ENCODE results near the gene SLC6A2.

The SLC6A2 gene

DNA sequence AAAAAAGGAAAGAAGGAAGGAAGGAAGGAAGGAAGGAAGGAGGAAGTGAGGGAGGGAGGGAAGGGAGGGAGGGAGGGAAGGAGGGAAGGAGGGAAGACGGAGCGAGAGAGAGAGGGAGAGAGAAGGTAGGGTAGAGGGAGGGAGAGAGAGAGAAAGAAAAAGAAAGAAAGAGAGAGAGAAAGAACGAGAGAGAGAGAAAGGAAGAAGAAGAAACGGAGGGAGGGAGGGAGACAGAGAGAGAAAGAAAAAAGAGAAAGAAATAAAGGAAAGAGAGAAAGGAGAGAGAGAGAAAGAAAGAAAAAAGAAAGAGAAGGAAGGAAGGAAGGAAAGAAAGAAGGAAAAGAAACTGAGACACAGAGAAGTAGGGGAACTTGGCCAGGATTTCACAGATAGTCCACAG, 8.4 kb upstream of the SLC6A2 start:
- DNase-seq (ENCODE audit: low read depth in 2 of 2): no peak

DNA sequence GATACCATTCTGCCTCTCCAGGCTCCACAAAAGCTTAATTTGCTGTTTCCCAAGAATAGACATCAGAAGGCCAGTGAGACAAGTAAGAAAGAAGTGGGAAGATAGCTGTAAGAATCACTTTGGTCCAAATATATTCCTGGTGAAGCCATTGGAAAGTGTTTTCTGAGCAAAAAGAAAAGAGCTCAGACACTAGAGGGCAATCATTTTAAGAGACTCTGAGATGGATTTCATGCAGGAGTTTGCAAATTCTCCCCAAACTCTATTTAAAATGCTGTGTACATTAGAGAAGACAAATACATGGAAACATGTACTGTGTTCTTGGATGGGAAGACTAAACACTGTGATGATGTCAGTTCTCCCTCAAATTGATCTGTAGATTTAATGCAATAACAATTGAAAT, 8.0 kb upstream of the SLC6A2 start:
- DNase-seq (ENCODE audit: low read depth in 2 of 2): no peak

GRCh38 chr16:55651841-55652824, 3.7 kb upstream of the SLC6A2 start:
- DNase-seq (ENCODE audit: low read depth in 2 of 2): no peak

- DNase-seq (ENCODE audit: low read depth in 2 of 2): no peak
Observed at GRCh38 chr16:55653106-55653505, 2.7 kb upstream of the SLC6A2 start.

- no peak for DNase-seq (ENCODE audit: low read depth in 2 of 2)
Observed at GRCh38 chr16:55655381-55655896, 349 bp upstream of the SLC6A2 start.

GRCh38 chr16:55656691-55657092, 904 bp downstream of the SLC6A2 start:
- no peak for DNase-seq (ENCODE audit: low read depth in 2 of 2)

- no peak for DNase-seq (ENCODE audit: low read depth in 2 of 2)
Observed at GRCh38 chr16:55657616-55658015, 1.8 kb downstream of the SLC6A2 start.

DNA sequence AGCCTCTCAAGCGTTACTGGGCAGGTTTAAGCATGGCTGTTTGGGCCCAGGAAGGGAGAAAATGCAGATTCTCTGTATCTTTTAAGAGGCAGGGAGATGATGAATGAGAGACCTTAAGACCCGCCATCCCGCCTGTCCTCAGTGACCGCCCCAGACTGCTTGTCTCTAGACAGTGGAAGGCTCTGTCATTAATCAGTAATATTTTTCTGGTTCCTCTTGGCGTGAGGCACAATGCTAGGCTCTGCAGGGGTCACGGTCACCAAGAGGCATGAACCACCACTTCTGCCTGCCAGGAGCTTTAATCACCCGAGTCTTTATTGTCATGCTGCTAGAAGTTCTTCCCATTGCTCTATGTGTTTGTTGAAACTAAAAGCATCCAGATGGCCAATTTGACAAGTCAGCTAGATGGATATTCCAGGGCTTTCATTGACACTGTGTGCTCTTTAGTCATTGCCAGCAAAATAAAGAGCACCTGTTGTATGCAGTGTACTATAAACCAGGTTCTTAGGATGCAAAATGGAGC, 3.2 kb downstream of the SLC6A2 start:
- no peak for DNase-seq (ENCODE audit: low read depth in 2 of 2)

DNA sequence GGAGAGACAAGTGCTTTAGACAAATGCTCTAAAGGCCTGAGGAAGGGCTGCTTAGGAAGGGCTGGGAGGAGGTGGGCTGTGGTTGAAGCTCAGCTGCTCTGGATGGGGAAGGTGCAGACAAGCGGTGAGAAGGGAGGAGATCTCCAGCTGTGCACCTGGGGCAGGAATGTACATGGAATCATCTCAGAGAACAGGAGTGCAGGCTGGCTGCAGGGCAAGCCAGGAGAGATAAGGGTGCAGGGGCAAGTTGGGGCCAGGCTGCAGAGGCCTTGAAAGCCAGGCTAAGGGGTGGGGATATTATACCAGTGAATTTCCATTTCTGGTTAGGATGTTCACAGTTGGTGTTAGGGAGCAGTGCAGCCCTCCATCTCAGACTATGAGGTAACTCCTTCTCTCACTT, 4.2 kb downstream of the SLC6A2 start:
- no peak for DNase-seq (ENCODE audit: low read depth in 2 of 2)

- DNase-seq (ENCODE audit: low read depth in 2 of 2): no peak
Observed at GRCh38 chr16:55660828-55661227, 5.0 kb downstream of the SLC6A2 start.

- DNase-seq (ENCODE audit: low read depth in 2 of 2): no peak
Observed at GRCh38 chr16:55661941-55662643, 6.3 kb downstream of the SLC6A2 start.

- DNase-seq (ENCODE audit: low read depth in 2 of 2): no peak
Observed at GRCh38 chr16:55662644-55663031, 6.8 kb downstream of the SLC6A2 start.

DNA sequence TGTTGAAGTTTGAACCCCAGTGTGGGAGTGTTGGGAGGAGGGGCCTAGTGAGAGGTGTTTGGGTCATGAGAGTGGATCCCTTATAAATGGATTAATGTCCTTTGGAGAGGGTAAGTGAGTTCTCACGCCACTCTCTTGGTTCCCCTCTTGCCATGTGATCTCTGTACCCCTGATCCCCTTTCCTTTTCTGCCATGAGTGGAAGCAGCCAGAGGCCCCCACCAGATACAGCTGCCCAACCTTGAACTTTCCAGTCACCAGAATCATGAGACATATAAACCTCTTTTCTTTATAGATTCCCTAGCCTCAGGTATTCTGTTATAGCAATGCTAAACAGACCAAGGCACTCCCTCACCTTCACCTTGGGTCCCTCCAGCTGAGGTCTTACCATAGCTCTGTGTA, 7.4 kb downstream of the SLC6A2 start:
- DNase-seq (ENCODE audit: low read depth in 2 of 2): no peak

DNA sequence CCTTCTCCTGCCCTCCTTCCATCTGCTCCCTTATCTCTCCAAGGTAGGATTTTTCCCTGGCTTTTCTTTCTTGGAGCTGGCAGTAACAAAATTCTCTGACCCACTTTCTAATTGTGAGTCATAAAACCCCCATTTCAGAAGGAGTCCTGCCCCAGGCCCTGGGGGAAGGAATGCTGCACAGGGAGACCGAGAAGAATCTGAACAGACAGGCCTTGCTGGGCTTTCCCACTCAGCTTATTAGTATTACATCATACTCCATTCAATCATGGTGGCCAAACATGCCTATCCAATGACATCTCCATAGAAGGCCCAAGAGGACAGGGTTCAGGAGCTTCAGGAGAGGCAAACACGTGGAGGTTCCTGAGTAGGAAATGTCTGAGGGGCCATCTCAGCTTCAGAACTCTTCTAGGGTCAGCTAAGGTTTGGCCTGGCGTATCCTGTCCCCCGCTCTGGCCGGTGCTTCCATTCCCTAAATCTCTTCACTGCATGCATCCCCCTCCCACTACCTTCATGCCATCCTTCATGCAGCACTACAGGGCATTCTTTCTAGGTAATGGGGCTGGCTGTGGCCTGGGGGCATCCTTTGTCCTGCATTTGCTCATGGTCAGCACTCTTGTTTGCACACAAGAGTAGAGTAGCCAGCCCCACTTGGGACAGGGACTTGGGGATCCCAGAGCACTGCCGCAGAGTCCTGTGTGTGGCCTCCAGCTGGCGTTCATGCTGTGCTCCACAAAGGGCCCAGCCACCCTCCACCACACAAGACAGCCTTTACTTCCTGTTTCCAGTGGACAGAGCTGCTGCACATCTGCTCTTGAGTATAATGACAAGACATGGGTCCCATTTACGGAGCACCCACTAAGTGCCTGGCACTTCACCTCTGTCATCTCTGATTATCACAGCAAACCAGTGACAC, 8.2 kb downstream of the SLC6A2 start:
- no peak for DNase-seq (ENCODE audit: low read depth in 2 of 2)

DNA sequence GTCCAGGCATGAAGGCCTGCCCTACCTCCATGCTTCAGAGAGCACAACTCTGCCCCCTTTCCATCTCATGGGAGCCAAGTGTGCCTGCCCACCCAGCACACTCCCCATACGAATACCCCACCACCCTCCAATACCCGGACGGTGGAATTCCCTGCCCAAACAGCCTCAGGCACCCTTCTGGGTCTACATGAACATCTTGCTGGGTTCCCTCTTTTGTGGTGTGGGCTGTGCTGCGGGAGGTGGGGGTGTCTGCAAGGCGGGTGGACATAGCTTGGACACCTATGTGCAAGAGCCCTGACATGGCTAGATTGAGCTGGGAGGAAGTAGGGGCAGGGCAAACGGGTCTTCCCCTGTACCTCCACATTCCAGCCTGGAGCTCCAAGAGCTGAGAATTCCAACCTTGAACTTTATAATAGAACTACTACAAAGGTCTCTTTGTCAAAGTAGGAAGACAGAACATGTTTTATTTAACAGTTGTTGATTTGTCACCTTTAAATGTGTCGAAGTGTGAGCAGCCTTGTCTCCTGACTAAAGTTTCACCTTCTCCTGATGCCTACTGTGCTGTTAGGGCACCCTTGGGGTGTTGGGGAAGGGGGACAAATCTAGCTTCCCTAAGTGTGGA, 9.1 kb downstream of the SLC6A2 start:
- no peak for DNase-seq (ENCODE audit: low read depth in 2 of 2)

- DNase-seq (ENCODE audit: low read depth in 2 of 2): no peak
Observed at GRCh38 chr16:55665511-55665910, 9.7 kb downstream of the SLC6A2 start.

GRCh38 chr16:55666012-55666411, 10.2 kb downstream of the SLC6A2 start:
- DNase-seq (ENCODE audit: low read depth in 2 of 2): no peak

DNA sequence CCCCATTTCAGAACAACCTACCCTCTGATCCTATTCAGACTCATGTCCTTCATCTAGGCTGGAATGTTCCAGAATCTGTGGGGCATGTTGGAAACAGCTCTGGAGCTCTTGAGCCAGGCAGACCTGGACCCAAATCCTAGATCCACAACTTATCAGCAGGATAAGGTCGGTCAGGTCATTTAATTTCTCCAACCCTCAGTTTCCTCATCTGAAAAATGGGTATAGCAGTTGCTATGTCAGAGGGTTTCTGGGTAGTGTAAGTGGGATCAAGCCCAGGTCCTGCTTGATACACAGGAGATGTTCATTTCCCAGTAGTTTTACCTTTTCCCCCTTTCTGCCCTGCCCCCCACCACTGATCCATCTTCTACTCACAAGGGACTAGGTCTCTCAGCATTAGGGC, 12.0 kb downstream of the SLC6A2 start:
- DNase-seq (ENCODE audit: low read depth in 2 of 2): no peak

DNA sequence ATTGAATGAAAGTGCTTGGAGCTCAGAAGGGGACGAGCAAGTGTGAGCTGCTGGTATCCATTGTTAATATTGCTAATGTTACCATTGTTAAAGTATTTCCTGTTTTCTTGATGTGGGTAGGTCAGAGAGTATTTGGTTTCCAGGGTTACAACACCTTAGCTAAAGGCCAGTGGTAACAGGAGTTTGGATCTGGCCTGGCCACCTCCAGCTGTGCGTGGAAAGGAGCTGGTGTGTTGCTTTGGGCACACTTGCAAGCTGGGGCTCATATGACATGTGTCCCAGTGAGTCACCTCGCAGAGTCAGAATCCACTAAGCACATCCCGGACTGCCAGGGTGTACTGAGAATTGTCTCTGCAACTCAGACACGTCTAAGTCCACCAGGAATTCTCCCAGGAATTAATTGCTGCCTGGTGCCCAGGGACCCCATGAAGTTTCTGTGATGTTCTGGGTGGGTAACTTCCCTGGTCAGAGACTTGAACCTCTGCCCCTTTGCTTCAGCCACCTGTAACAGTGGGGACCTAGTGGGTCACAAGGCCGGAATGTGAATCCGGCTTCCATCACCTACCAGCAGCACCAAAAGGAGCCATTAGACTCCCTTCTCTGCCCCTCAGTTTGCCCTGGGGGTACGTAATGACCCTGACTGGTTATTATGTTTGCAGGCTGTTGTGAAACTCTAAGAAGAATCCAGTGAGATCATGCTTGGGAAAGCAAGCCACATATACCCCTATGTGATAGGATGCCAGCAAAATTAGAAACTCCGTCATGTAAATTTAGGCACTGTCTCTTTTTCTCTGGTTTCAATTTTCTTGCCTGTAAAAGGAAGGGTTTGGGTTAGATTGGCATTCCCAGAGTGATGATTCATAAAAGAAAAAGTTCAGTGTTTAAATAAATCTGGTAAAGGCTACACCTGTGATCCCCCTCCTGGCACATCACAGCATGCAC, 12.8 kb downstream of the SLC6A2 start:
- no peak for DNase-seq (ENCODE audit: low read depth in 2 of 2)

Measured in stimulated activated CD4-positive, alpha-beta T cell treated with anti-CD3 and anti-CD28 coated beads, Interleukin-15, amount 100 ng/mL, for 48 hours (primary cell).